Measurements from ENCODE around the gene PRKRA.

Gene PRKRA

DNA sequence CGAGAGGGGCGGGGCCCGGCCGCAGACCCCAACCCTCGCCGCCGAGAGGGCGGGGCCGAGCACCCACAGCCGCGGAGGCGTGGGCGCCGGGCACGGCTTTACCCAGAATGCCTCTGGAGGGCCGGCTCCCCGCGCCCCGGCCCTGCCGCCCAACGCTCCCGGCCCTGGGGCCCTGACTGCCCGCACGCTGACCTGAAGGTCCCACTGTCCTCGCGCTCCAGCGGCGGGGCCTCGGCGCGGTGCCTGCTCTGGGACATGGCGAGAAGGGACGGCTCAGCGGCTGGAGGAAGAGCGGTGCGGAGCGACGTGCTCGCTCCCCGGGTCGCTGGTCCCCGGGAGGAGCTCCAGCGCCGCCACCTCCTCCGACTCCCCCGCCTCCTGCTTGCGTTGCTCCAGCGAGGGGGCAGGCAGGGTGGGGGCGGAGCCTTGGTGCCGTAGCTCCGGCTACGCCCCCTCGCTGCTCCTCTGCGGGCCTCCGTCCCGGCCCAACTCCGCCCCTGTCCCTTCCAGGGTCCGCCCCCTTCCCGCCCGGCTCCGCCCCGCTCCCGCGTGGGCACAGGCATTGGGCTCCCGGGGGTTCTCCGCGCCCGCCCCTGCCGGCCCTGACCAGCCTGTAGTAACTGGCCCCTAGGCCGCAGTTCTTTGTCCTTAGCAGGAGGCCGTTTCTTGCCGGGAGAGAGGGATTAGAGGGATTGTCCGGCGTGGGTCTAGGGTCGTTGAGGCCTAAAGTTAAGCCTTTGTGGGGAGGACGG, at the start of gene PRKRA, which contains the start of gene PJVK:
Gene PRKRA, minus strand, starts transcription at position 402 of the 752 bp plus-strand sequence. Its CDS starts 145 bp downstream, at position 257.
Gene PJVK, plus strand, starts transcription at position 605 of the 752 bp plus-strand sequence. CDS start 2,032 bp downstream, outside the sequence.
- H3K9ac ChIP-seq (ENCODE audit: low read depth, low read length), result peak within 1 kb of the TSS; percentile 95

DNA sequence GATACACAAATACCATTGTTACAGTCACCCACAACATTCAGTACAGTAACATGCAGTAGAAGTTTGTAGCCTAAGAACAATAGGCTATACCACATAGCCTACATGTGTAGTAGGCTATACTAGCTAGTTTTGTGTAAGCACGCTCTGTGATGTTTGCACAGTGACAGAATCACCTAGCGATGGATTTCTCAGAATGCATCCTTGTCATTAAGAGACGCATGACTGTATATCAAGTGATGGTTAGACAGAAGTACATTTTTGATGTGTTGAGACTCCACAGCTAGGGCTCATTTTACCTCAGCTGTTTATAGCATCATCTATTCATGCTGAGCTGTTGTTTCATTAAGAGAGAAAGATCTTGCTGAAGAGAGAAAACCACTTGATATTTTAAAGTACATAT, 48.7 kb upstream of the PRKRA start:
- peaks cover 4% of the 10 kb centered on the region; the same call in 1 of the 2 replicates for H3K36me3 ChIP-seq (ENCODE audit: insufficient read depth, low read length)
- H3K9me3 ChIP-seq (ENCODE audit: control insufficient read depth, insufficient read depth, low read length), result no peaks in the 10 kb centered on the region
- 0 out of 2 replicates have a peak, but pooled peaks cover 3% of the 10 kb centered on the region for H3K4me1 ChIP-seq (ENCODE audit: insufficient read depth, low read length)
- H3K9ac ChIP-seq (ENCODE audit: low read depth, low read length), result no peak overlapping the region

More for the DNA sequence above, at the start of gene PRKRA, which contains the start of gene PJVK:
- H3K4me1 ChIP-seq (ENCODE audit: insufficient read depth, low read length), result peaks cover 3% of the 10 kb centered on the region; the same call in 1 of the 2 replicates
- H3K9me3 ChIP-seq (ENCODE audit: control insufficient read depth, insufficient read depth, low read length), result no peaks in the 10 kb centered on the region
- peaks cover 9% of the 10 kb centered on the region; the same call in 1 of the 2 replicates for H3K36me3 ChIP-seq (ENCODE audit: insufficient read depth, low read length)

DNA sequence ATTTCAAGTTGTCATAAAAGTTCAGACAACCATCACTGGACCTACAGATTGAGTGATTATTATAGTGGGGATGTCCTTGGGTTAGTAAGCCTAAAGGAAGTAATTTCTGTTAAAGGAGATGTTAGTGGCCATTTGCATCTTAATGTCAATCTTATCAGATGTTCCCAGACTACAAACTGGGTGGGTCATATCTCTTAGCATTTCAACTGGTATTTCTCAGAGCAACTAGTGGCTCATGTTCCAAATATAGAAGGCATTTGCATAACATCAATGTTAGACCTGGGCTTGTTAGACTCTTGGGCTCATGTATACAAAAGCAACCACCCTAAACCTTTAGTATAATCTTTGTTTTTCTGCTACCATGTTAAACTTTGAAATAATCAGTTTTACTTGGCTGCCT, 47.2 kb upstream of the PRKRA start:
- H3K9ac ChIP-seq (ENCODE audit: low read depth, low read length), result no peak overlapping the region
- H3K4me1 ChIP-seq (ENCODE audit: insufficient read depth, low read length), result 0 out of 2 replicates have a peak, but pooled peaks cover 3% of the 10 kb centered on the region
- peaks cover 4% of the 10 kb centered on the region; the same call in 1 of the 2 replicates for H3K36me3 ChIP-seq (ENCODE audit: insufficient read depth, low read length)
- H3K9me3 ChIP-seq (ENCODE audit: control insufficient read depth, insufficient read depth, low read length), result no peaks in the 10 kb centered on the region

DNA sequence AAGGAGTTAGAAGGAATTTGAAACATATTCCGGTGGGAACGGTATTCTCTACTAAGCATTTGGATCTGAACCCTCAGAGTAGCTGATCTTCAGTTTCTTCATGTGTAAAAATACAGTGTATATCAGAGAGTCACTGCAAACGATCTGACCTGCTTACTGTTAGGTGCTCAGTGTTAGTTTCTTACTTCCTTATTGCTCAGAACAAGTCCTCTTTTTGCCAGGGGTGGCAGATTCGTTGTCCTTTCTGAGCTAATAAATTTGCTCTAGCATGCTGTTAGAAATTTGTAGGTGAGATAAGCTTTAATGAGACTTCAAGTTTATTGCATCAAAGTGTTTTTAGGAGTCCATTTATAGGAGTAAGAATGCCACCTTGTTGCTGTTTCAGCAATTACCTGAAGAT, 45.1 kb upstream of the PRKRA start:
- H3K9me3 ChIP-seq (ENCODE audit: control insufficient read depth, insufficient read depth, low read length), result no peaks in the 10 kb centered on the region
- 0 out of 2 replicates have a peak, but pooled peaks cover 3% of the 10 kb centered on the region for H3K4me1 ChIP-seq (ENCODE audit: insufficient read depth, low read length)
- peaks cover 4% of the 10 kb centered on the region; the same call in 1 of the 2 replicates for H3K36me3 ChIP-seq (ENCODE audit: insufficient read depth, low read length)
- H3K9ac ChIP-seq (ENCODE audit: low read depth, low read length), result no peak overlapping the region

DNA sequence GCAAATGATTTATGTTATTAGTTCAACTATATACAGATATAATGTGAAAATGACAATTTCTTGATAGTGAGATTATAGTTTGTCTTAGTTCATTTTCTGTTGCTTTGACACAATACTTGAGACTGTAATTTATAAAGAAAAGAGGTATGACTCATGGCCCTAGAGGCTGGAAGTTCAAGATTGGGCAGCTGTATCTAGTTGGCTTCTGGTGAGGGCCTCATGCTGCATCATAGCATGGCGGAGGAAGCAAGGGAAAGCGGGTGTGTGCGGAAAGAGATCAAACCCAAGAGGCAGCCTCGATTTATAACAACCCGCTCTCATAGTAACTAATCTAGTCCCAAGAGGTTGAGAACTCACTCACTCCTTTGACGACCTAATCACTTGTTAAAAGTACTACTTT, 40.6 kb upstream of the PRKRA start:
- no peaks in the 10 kb centered on the region for H3K36me3 ChIP-seq (ENCODE audit: insufficient read depth, low read length)
- no peaks in the 10 kb centered on the region for H3K9me3 ChIP-seq (ENCODE audit: control insufficient read depth, insufficient read depth, low read length)
- no peak overlapping the region for H3K9ac ChIP-seq (ENCODE audit: low read depth, low read length)
- no peaks in the 10 kb centered on the region for H3K4me1 ChIP-seq (ENCODE audit: insufficient read depth, low read length)

DNA sequence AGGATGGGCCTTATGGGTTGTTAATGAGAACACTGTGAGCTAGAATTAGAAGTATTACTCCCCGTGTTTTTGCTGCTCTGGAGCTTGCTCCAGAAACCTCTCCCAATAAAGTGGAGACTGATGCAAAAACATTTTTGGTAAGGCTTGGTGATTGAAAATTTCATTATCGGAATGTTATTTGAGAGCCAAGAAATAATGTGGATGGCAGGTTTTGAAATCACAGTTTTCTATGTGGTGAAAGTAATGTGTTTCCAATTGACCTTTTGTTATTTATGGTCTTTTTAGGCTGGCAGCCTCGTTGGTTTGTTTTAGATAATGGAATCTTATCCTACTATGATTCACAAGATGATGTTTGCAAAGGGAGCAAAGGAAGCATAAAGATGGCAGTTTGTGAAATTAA, 34.4 kb upstream of the PRKRA start:
- Histone ChIP-seq H3K36me3 (ENCODE audit: insufficient read depth, low read length) (no peaks in the 10 kb centered on the region), H3K9me3 (ENCODE audit: control insufficient read depth, insufficient read depth, low read length) (no peaks in the 10 kb centered on the region), H3K4me1 (ENCODE audit: insufficient read depth, low read length) (peaks cover 13% of the 10 kb centered on the region), H3K9ac (ENCODE audit: low read depth, low read length) (no peak overlapping the region)

DNA sequence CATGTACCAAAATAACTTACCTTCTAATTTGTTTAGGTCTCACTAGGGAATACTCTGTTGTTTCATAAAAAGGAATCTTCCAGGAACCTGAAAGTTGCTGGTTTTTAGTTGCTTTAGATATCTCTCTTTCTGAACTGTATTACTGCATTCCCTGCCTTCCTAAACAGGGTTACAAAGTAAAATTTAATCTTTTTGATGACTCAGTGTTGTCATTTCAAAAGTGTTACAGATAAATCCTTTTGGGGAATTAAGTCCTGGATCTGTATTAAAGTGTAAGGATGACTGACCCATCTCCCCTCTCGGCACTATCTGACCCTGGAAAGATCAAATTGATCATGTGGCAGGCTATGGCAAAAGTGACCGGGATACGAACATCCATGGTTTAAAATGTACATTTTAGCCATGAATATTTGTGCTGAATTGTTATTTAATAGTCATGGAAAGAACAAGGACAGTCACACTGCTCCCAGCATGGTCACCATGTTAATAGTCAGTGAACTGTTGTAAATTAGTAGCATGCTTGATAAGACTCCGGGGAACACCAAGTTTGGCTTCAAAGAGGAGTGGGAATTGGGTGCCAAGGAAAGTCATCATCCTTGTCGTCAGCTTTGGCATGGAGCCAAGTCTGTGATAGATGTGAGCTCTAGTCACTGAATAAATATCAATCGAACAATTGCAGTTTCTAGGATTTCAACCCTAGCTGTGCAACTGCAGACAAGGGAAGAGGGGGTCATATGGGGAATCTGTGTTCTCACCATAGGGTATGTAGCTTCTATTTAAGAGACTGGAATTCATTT, 33.5 kb upstream of the PRKRA start:
- Histone ChIP-seq H3K9ac (ENCODE audit: low read depth, low read length) (no peak overlapping the region), H3K4me1 (ENCODE audit: insufficient read depth, low read length) (peaks cover 13% of the 10 kb centered on the region), H3K9me3 (ENCODE audit: control insufficient read depth, insufficient read depth, low read length) (no peaks in the 10 kb centered on the region), H3K36me3 (ENCODE audit: insufficient read depth, low read length) (no peaks in the 10 kb centered on the region)

DNA sequence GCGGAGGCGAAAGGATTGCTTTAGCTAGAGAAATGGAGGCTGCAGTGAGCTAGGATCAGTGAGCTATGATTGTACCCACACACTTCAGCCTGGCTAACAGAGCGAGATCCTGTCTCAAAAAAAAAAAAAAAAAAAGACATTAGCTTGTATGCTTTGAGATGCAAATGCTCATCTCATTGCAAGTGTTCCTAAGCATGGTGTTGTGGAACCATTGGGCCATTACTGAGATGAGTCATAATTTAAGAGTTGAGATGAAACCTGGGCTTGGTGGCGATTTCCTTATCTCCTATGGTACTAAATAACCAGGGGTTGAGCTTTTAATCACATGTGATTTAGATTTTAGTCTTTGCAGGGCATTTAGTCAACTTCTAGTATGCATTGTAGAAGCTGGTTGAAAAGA, 31.5 kb upstream of the PRKRA start:
- Histone ChIP-seq H3K4me1 (ENCODE audit: insufficient read depth, low read length) (peaks cover 13% of the 10 kb centered on the region), H3K36me3 (ENCODE audit: insufficient read depth, low read length) (no peaks in the 10 kb centered on the region), H3K9ac (ENCODE audit: low read depth, low read length) (peak overlapping the region; percentile 28; the same call in 1 of the 2 replicates), H3K9me3 (ENCODE audit: control insufficient read depth, insufficient read depth, low read length) (no peaks in the 10 kb centered on the region)

DNA sequence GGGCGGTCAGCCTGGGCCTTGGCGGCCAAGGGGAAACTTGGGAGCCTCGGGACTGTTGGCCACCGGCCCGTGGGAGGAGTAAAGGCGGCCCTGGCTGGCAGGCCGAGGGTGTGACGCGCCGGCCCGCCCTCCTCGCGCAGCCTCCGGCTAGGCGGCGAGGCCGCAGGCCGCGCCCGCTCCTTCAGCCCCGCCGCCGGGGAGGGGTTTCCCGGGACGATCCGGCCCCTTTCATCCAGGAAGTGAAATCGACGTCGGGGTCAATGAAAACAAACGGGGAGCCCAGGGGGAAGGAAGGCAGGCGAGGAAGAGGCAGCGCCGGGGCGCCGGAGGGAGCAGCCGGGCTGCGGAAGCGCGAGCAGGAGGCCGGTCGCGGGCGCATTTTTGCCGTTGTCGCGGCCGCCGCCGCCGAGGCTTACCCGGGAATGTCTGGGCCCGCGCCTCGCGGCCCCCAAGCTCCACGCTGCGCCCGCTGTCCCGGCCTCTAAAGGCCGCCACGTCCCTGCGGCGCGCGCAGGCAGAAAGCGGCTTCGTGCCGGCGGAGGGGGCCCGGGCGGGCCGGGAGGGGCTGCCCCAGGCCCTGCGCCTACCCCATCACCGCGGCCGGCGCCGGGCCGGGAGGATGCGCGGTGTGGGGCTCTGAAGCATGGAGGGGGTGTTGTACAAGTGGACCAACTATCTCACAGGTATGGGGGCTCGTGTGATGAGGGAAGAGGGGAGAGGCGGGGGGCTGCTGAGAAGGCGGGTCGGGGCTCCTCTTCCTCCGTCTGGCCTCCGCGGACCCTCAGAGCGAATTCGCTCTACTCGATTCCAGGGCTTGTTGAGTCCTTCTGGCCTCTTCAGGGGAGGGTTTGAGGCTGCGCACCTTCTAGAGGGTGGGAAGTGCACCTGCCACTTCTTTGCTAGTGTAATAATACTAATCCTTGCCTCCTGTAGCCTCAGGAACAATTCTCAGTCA, 29.5 kb upstream of the PRKRA start, which contains the start of gene PLEKHA3:
Gene PLEKHA3, plus strand, starts transcription at position 231 of the 955 bp plus-strand sequence. Its CDS starts 413 bp downstream, at position 644.
- Histone ChIP-seq H3K9ac (ENCODE audit: low read depth, low read length) (peak within 1 kb of the TSS; percentile 96; the same call in 1 of the 2 replicates), H3K4me1 (ENCODE audit: insufficient read depth, low read length) (peaks cover 13% of the 10 kb centered on the region), H3K9me3 (ENCODE audit: control insufficient read depth, insufficient read depth, low read length) (no peaks in the 10 kb centered on the region), H3K36me3 (ENCODE audit: insufficient read depth, low read length) (no peaks in the 10 kb centered on the region)

DNA sequence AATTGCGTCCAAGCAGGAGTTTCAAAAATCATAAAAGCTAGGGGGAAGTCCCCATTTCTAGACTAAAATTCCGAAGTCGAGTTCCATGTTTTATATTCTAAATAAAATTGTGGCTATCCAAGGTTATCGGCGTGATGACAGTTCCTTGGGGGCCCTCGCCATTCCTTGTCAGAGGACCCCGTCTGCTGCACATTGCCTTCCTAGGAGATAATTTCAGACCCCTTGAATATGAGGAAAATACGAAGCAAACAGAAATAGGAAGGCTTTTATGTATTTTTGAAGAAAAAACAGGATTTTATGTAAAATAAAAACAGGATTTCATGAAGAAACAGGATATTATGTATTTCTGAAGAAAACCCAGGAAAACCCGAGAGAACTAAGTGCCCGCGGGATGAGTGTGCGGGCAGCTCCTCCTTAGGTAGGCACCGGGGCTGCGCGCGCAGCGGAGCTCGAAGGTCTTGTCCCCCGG, 28.8 kb upstream of the PRKRA start:
- H3K36me3 ChIP-seq (ENCODE audit: insufficient read depth, low read length), result no peaks in the 10 kb centered on the region
- H3K4me1 ChIP-seq (ENCODE audit: insufficient read depth, low read length), result peaks cover 13% of the 10 kb centered on the region

DNA sequence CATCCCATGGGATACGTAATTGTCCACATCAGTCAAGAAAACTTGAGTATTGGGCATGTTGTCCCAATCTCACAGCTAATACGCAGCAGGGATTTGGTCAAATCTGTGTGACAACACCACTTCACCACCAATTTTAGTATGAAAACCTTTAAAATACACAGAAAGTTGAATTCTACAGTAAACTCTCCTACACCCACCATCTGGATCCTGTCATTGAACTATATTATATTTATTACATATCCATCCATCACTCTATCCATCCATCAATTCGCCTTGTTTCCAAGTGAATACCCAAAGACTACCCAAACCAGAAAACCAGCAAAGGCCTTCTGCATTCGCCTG, 28.3 kb upstream of the PRKRA start:
- Histone ChIP-seq H3K4me1 (ENCODE audit: insufficient read depth, low read length) (peaks cover 13% of the 10 kb centered on the region), H3K9me3 (ENCODE audit: control insufficient read depth, insufficient read depth, low read length) (no peaks in the 10 kb centered on the region), H3K36me3 (ENCODE audit: insufficient read depth, low read length) (no peaks in the 10 kb centered on the region), H3K9ac (ENCODE audit: low read depth, low read length) (peak overlapping the region; percentile 96; the same call in 1 of the 2 replicates)

More for the DNA sequence above, 28.8 kb upstream of the PRKRA start:
- Histone ChIP-seq H3K9me3 (ENCODE audit: control insufficient read depth, insufficient read depth, low read length) (no peaks in the 10 kb centered on the region), H3K9ac (ENCODE audit: low read depth, low read length) (peak overlapping the region; percentile 96; the same call in 1 of the 2 replicates)

DNA sequence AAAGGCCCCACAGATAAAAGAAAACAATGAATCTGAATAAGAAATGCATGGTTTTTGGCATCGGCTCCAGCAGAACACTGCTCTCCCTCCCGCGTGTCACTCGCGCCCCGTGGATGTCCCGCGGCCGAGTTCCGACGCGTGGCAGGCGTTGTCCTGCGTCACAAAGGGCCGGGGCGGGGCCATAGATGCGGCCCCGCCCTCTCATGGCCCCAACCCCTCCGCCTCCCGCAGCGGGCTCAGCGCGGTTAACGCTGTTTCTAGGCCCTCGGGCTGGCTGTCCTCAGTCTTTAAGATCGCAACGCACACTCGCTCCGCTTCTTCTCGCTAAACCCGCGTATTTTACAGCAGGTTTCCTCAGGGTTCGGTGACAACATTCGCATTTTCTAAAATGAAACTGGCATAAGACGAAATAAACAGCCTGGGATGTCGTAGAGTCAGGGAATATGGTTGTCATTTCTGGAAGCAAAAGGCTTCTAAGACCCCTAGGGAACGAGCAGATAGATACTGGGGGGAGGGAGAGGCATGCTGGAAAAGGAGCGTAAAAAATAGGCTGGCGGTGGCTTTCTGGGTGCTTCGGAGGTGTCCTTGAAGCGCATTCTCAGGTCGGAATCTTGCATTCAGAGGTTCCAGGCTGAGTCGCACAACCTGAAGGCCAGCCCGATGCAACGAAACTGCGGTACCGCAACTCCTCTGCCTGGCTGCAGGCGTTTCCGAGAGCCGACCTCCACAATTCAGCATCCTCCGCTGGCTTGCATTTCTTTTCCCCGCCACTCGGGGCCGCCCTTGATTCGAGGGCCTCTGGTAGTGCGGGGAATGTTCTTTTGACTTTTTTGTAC, 27.7 kb upstream of the PRKRA start, which contains the start of gene FKBP7:
Gene FKBP7, minus strand, starts transcription at position 162 of the 836 bp plus-strand sequence. Its CDS starts 101 bp downstream, at position 61.
- Histone ChIP-seq H3K9me3 (ENCODE audit: control insufficient read depth, insufficient read depth, low read length) (no peaks in the 10 kb centered on the region), H3K4me1 (ENCODE audit: insufficient read depth, low read length) (peaks cover 13% of the 10 kb centered on the region)

DNA sequence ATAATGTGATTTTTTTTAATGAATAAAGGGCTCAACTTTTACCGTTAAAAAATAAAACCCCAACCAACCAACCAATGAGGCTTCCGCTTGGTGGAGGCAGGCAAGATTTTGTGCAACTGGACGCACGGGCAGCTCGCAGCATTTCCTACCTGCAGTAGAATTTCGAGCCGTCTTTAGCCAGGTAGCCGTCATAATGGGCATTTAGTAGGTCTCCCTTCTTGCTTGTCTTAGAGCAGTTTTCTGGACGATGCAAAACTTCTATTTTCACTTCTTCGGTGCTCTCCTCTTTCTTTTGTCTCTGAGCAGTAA, 27.1 kb upstream of the PRKRA start:
- H3K4me1 ChIP-seq (ENCODE audit: insufficient read depth, low read length), result peaks cover 13% of the 10 kb centered on the region
- H3K9ac ChIP-seq (ENCODE audit: low read depth, low read length), result peak overlapping the region; percentile 96
- H3K9me3 ChIP-seq (ENCODE audit: control insufficient read depth, insufficient read depth, low read length), result no peaks in the 10 kb centered on the region
- H3K36me3 ChIP-seq (ENCODE audit: insufficient read depth, low read length), result no peaks in the 10 kb centered on the region

More for the DNA sequence above, 27.7 kb upstream of the PRKRA start, which contains the start of gene FKBP7:
- H3K9ac ChIP-seq (ENCODE audit: low read depth, low read length), result peak within 1 kb of the TSS; percentile 96
- H3K36me3 ChIP-seq (ENCODE audit: insufficient read depth, low read length), result no peaks in the 10 kb centered on the region
